ENCODE measurements around the gene TMPRSS11E.
"Not testable (repeated sequence)": the region's sequence is repeated elsewhere in the genome, so short reads cannot be mapped to it uniquely, and the experiment has no call there.

TMPRSS11E gene

DNA sequence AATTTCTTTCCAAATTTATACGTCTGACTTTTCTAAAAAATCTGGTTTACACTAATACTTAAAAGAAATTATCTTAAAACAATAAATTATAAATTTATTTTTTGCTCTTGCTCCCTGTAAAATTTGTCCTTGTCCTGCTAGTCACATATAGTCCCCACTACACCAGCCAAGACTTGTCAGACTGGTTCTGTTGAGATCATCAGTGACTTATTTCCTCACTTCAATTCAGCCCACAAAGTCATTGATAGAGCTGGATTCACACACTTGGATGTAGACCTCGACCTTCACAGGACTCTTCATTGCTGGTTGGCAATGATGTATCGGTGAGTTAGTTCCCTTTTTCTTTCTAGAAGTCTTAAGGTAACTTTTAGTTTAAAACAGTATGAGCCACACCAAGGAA is at the start of gene TMPRSS11E:
TSS of gene TMPRSS11E (plus strand) at position 263 of the 400 bp plus-strand sequence. CDS start at position 313, 50 bp downstream.
- DNase-seq = no peak

- DNase-seq = no peak
Measured at GRCh38 chr4:68399306-68399705, 48.0 kb upstream of the TMPRSS11E start.

GRCh38 chr4:68401231-68401630 is 46.0 kb upstream of the TMPRSS11E start:
- no peak for DNase-seq

DNA sequence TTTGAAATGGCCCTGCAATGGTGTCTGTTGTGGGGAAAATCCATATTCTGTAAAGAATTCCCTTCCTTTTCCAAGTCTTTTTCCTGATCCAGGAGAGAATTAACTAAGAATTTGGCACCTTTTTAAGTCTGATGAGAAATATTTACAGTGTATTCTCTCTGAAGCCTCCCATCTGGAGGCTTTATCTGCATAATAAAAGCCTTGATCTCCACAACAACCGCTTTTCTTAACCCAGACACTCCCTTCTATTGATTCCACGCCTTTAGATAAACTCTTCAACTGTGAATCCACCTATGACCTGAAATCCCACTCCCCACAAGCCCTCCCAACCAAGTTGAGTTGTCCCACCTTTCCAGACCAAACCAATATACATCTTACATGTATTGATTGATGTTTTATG is 43.1 kb upstream of the TMPRSS11E start:
- DNase-seq = no peak

GRCh38 chr4:68405718-68406478 is 41.4 kb upstream of the TMPRSS11E start:
- not testable (repeated sequence) for DNase-seq

DNA sequence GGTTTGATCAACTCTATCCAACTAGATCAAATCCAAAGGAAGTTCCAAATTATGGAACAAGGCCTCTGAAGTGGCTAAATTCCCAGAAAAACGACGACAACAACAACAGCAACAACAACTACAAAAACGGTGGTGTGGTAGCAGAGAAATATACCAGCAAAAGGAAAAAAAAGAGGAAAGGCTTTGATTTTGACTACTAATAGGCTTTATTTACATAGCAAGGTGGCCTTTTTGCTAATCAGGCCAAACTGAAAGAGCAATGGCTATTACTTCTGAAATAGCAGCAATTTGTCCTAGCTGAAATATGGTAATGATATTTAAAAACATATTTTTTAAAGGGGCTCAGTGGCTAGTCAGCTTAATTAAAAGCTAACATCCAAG is 40.8 kb upstream of the TMPRSS11E start:
- DNase-seq = no peak

- DNase-seq = not testable (repeated sequence)
Measured at GRCh38 chr4:68407015-68407867, 40.0 kb upstream of the TMPRSS11E start.

GRCh38 chr4:68407868-68408190 is 39.4 kb upstream of the TMPRSS11E start:
- no peak for DNase-seq

- no peak for DNase-seq
Measured at GRCh38 chr4:68410149-68410548, 37.1 kb upstream of the TMPRSS11E start.

DNA sequence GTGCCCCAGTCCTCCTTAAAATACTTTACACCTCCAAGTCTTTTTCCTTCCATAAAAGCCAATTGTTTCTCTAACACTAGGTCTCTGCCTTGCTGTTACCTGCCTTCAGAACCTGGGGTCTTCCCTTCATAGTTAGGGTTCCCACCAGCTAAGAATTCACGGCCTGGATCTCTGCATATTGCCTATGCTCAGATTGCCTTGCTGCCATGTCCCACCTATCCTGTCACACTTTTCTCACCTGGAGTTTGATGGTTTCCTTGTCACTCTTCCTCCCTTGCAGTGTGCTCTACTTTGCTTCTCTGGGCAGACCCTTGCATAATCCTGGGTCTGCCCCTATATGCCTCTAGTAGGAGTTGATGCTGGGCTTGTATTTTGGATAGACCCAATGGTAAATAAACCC is 36.6 kb upstream of the TMPRSS11E start:
- no peak for DNase-seq

GRCh38 chr4:68412031-68412430 is 35.2 kb upstream of the TMPRSS11E start:
- not testable (repeated sequence) for DNase-seq

DNA sequence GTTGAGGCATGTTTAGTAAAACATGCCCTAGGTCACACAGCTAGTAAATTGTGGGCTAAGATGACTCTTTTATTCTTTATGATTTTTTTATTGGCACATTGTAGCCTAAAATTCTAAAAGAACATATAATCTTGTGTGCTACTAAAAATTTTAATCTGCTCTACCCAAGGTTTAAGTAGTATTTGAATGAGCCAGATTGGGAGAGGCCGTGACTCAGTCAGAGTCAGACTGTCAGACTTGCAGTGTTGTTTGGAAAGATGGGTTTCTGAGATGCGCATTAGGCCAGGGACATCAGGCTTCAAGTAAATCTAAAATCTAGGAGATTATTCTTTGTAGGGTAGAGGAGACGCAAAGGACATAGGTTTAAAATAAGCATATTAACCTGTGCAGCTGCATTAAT is 30.7 kb upstream of the TMPRSS11E start:
- no peak for DNase-seq

GRCh38 chr4:68426516-68426915 is 20.7 kb upstream of the TMPRSS11E start:
- no peak for DNase-seq

- no peak for DNase-seq
Measured at GRCh38 chr4:68430337-68430736, 16.9 kb upstream of the TMPRSS11E start.

- no peak for DNase-seq
Measured at GRCh38 chr4:68432320-68432719, 14.9 kb upstream of the TMPRSS11E start.

- no peak for DNase-seq
Measured at GRCh38 chr4:68433582-68433981, 13.7 kb upstream of the TMPRSS11E start.

GRCh38 chr4:68434277-68434676 is 13.0 kb upstream of the TMPRSS11E start:
- no peak for DNase-seq

DNA sequence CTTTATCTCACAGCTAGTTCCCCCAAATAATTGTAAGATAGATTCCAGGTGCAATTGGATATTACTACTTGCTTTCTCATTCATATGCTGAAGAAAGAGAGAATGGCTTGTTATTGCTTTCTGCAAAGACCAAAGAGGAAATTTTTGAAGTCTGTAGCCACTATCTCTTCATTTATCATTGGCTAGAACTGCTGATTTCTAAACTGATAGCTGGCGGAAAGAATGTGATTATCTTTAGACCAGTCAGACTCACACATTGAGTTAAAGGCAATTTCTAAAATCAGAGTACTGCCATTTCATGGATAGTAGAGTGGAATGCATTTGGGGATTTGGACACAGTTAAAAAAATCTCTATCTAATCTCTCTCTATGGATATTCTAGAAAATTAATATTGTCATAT is 12.4 kb upstream of the TMPRSS11E start:
- DNase-seq = no peak

- no peak for DNase-seq
Measured at GRCh38 chr4:68445111-68445510, 2.2 kb upstream of the TMPRSS11E start.

GRCh38 chr4:68451246-68452211 is 4.3 kb downstream of the TMPRSS11E start:
- DNase-seq = no peak

GRCh38 chr4:68460085-68460484 is 12.8 kb downstream of the TMPRSS11E start:
- no peak for DNase-seq

- DNase-seq = no peak
Measured at GRCh38 chr4:68461790-68462189, 14.5 kb downstream of the TMPRSS11E start.

- DNase-seq = no peak
Measured at GRCh38 chr4:68462691-68463090, 15.4 kb downstream of the TMPRSS11E start.

Data from RPMI8226 (cell line).